H1 (cell line): ENCODE measurements around the gene ENTPD6. TPM values are rescaled to one million over a fixed set of nuclear protein-coding genes. Genes with fewer than 3 reads are reported as not detected.

Experiments
- polyA plus RNA-seq, 7 experiments: library from polyadenylated mRNA; depleted of rRNA in 3 of 7; stranded (reverse) in 5 of 7; unstranded in 2 of 7; fragments of >200 nt in 5 of 7; fragments of 200-250 nt in 2 of 7; gene quantifications; 1 replicate in 5 of 7; 2 replicates in 1 of 7; 4 replicates in 1 of 7; pipeline versions ENCODE4 v1.2.1 to v1.2.3, GENCODE V29; 2011 to 2013; ENCODE audit warnings: missing spikeins in 2 of 7, mixed read lengths in 2 of 7
- total RNA-seq: library from RNA; stranded (reverse); fragmentation: NEBNext Ultra II Directional; extraction: Animal tissue kit (Norgen Biotek cat#: 25700); gene quantifications from 2 replicates; pipeline ENCODE4 v1.2.1, GENCODE V29; 2021
- TF ChIP-seq, protein P1 (sequence below): IDR thresholded peaks from 2 replicates; pipeline ENCODE4 v1.6.1; 2011; ENCODE audit warnings: low read depth, mild to moderate bottlenecking, low read length; ENCODE audit not compliant: insufficient read depth

ENTPD6 gene
- total and polyA plus RNA-seq, 2 of the 8 experiments (the other 6 are each of a cell fraction or from before 2014, with no cell fraction given) = 47.8 to 57.3 TPM

DNA sequence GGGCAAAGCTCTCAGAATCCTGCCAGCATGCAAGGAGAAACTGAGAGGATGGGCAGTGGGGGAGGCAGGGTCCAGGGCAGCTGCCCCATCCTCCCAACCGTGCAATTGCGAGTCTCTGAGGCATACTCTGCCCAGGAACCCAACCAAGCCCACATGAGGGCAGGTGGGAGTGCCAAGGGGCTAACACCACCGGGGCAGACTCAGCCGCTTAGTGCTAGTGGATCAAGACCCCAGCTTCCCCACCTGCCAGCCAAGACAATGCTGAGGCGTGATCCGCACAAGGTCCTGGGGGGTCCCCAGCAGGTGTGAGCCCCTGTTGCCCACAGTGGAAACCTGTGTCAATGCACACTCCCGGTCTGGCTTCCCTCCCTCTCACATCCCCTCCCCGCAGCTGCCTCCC is 48.5 kb upstream of the ENTPD6 start (continued):
- TF ChIP-seq, protein P1, sequence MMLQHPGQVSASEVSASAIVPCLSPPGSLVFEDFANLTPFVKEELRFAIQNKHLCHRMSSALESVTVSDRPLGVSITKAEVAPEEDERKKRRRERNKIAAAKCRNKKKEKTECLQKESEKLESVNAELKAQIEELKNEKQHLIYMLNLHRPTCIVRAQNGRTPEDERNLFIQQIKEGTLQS = no peak
